Ishikawa (cell line): ENCODE data around the gene SAXO1.

Source experiments
- CEBPB ChIP-seq: IDR thresholded peaks from 2 replicates; pipeline ENCODE4 v1.6.1; 2012
- CREB1 ChIP-seq: IDR thresholded peaks from 2 replicates; pipeline ENCODE4 v1.6.1; 2012; ENCODE audit warnings: low read depth
- EGR1 ChIP-seq: IDR thresholded peaks from 2 replicates; pipeline ENCODE4 v1.6.1; 2012
- EP300 ChIP-seq: IDR thresholded peaks from 2 replicates; pipeline ENCODE4 v1.6.1; 2012; ENCODE audit warnings: borderline replicate concordance
- FOXM1 ChIP-seq: IDR thresholded peaks from 2 replicates; pipeline ENCODE4 v1.6.1; 2012; ENCODE audit warnings: low read depth, borderline replicate concordance
- MAX ChIP-seq: IDR thresholded peaks from 2 replicates; pipeline ENCODE4 v1.6.1; 2012
- NFIC ChIP-seq: IDR thresholded peaks from 2 replicates; pipeline ENCODE4 v1.6.1; 2012
- RAD21 ChIP-seq: IDR thresholded peaks from 2 replicates; pipeline ENCODE4 v1.6.1; 2012; ENCODE audit warnings: low read depth
- REST ChIP-seq: IDR thresholded peaks from 2 replicates; pipeline ENCODE4 v1.6.1; 2012; ENCODE audit warnings: low read depth, mild to moderate bottlenecking
- TAF1 ChIP-seq: IDR thresholded peaks from 2 replicates; pipeline ENCODE4 v1.6.1; 2012; ENCODE audit warnings: low read depth, mild to moderate bottlenecking
- TCF12 ChIP-seq: IDR thresholded peaks from 2 replicates; pipeline ENCODE4 v1.6.1; 2012; ENCODE audit warnings: low read depth
- TEAD4 ChIP-seq: IDR thresholded peaks from 2 replicates; pipeline ENCODE4 v1.6.1; 2012
- USF1 ChIP-seq: IDR thresholded peaks from 2 replicates; pipeline ENCODE4 v1.6.1; 2012
- YY1 ChIP-seq: IDR thresholded peaks from 2 replicates; pipeline ENCODE4 v1.6.1; 2012; ENCODE audit warnings: low read depth
- ZBTB7A ChIP-seq: IDR thresholded peaks from 2 replicates; pipeline ENCODE4 v1.6.1; 2012; ENCODE audit warnings: low read depth

The SAXO1 gene

GRCh38 chr9:18978188-18978587 is 54.8 kb downstream of the SAXO1 start:
- TF ChIP-seq TEAD4 = no peak
- no peak for TF ChIP-seq TCF12
- no peak for TF ChIP-seq CREB1
- TF ChIP-seq CEBPB = no peak
- TF ChIP-seq FOXM1 = no peak
- no peak for TF ChIP-seq EGR1
- no peak for TF ChIP-seq ZBTB7A

GRCh38 chr9:18976709-18977531 is 56.1 kb downstream of the SAXO1 start:
- TF ChIP-seq RAD21 (no peak), TCF12 (no peak), CEBPB (no peak), CREB1 (no peak), TEAD4 (no peak), FOXM1 (no peak), EP300 (no peak), REST (no peak), EGR1 (no peak), MAX (no peak), ZBTB7A (no peak), USF1 (no peak), TAF1 (no peak)

- TF ChIP-seq CREB1 (no peak), EP300 (no peak), TCF12 (no peak), NFIC (no peak), TAF1 (no peak), RAD21 (no peak), ZBTB7A (no peak), MAX (no peak), CEBPB (no peak), YY1 (no peak), TEAD4 (no peak)
Measured at GRCh38 chr9:18976221-18976708, 56.7 kb downstream of the SAXO1 start.

- no peak for TF ChIP-seq EGR1
- TF ChIP-seq TAF1 = no peak
- TF ChIP-seq NFIC = no peak
- no peak for TF ChIP-seq TEAD4
- TF ChIP-seq YY1 = no peak
- TF ChIP-seq CREB1 = no peak
- TF ChIP-seq EP300 = no peak
- TF ChIP-seq REST = no peak
- no peak for TF ChIP-seq ZBTB7A
- TF ChIP-seq CEBPB = no peak
Measured at GRCh38 chr9:18973348-18973747, 59.7 kb downstream of the SAXO1 start.

- TF ChIP-seq REST = no peak
- no peak for TF ChIP-seq EGR1
- no peak for TF ChIP-seq YY1
- no peak for TF ChIP-seq TCF12
- no peak for TF ChIP-seq CREB1
- no peak for TF ChIP-seq NFIC
- TF ChIP-seq MAX = no peak
Measured at GRCh38 chr9:18972675-18973074, 60.3 kb downstream of the SAXO1 start.
